HG03520 (cell line): ENCODE results near the gene SELENOP.

ENCODE experiments used
- ATAC-seq: cut with Tn5 transposase; IDR thresholded peaks from one replicate; pipeline ENCODE4 v1.9.1; 2021; ENCODE audit warnings: mild to moderate bottlenecking, moderate library complexity; ENCODE audit not compliant: unreplicated experiment

The SELENOP gene

DNA sequence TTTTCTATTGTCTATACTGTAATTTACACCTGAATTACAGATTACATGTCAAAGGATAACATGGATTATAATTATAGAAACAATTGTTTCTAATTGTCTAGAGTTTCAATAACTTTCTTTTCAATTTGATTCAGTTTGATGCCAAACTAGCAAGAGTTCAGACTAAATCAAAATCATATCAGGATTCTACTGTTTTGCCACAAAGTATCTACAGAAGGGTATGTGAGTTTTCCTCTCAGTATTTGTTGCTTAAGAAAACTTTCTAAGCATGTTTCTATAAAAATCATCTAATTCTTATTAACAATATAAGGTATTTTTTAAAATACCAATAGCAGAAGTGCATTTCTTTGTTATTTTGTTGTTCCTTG lies 12.5 kb downstream of the SELENOP start:
- no peak for ATAC-seq

- no peak for ATAC-seq
Measured at GRCh38 chr5:42798284-42799240, 13.1 kb downstream of the SELENOP start.

- no peak for ATAC-seq
Measured at GRCh38 chr5:42791151-42791550, 20.5 kb downstream of the SELENOP start.

DNA sequence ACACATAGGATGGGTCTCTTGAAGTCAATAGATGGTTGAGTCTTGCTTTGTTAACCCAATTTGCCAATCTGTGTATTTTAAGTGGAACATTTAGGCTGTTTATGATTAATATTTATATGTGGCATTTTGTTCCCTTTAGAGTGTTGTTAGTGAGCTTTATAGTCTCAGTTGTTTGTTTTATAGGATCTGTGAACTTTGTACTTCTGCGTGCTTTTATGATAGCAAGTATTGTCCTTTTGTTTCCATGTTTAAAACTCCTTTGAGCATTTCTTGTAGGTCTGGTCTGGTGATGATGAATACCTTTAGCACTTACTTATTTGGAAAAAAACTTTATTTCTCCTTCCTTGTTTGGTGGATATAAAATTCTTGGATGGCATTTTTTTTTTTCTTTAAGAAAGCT lies 23.8 kb downstream of the SELENOP start:
- no peak for ATAC-seq

GRCh38 chr5:42787073-42787472 lies 24.6 kb downstream of the SELENOP start:
- no peak for ATAC-seq

DNA sequence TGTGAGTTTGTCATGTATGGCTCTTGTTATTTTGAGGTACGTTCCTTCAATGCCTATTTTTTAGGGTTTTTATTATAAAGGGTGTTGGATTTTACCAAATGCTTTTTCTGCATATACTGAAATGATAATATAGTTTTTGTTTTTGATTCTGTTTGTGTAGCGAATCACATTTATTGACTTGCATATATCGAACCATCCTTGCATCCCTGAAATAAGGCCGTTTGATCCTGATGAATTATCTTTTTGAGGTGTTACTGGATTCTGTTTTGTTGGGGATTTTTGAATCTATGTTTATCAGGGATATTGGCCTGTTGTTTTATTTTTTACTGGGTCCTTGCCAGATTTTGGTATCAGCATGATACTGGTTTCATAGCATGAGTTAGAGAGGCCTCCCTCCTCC lies 25.9 kb downstream of the SELENOP start:
- ATAC-seq: no peak

- no peak for ATAC-seq
Measured at GRCh38 chr5:42784132-42784531, 27.6 kb downstream of the SELENOP start.

GRCh38 chr5:42781584-42781983 lies 30.1 kb downstream of the SELENOP start:
- ATAC-seq: no peak

DNA sequence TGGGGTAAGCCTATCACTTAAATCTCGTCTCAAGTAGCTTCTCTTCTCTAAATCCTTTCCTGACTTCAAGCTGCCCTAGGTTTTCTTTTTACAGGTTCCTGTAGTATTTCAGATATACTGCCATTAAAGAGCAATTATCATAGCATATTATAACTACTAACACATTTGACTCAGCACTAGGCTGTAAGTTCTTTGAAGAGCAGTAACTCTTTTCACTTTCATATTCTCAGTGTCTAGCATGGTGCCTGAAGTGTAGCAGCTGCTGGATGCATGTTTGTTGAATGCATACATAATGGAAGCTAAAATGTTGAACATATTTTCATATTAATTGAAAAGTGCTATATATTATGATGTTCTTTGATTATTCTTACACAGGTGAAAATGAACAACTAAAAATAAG lies 32.6 kb downstream of the SELENOP start:
- peak; percentile 58 for ATAC-seq

GRCh38 chr5:42772265-42772993 lies 39.3 kb downstream of the SELENOP start:
- ATAC-seq: no peak

GRCh38 chr5:42770003-42770402 lies 41.7 kb downstream of the SELENOP start:
- ATAC-seq: no peak

DNA sequence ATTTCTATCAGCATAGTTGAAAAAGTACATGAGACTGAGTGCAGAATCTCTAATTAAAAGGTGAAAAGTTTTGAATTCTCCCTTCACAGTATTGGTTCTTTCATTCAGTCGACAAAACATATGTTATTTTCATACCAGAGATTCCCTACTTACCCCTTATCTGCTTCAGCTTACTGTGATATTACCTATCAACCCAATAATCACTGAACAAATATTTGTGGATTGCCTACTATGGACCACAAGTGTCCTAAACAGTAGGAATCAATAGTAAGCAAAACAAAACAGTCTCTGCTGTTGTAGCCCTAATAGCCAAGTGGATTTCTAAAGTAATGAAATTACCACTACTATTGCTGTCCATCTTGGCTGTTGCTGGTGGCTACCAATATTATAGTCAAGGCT lies 43.6 kb downstream of the SELENOP start:
- ATAC-seq: no peak

DNA sequence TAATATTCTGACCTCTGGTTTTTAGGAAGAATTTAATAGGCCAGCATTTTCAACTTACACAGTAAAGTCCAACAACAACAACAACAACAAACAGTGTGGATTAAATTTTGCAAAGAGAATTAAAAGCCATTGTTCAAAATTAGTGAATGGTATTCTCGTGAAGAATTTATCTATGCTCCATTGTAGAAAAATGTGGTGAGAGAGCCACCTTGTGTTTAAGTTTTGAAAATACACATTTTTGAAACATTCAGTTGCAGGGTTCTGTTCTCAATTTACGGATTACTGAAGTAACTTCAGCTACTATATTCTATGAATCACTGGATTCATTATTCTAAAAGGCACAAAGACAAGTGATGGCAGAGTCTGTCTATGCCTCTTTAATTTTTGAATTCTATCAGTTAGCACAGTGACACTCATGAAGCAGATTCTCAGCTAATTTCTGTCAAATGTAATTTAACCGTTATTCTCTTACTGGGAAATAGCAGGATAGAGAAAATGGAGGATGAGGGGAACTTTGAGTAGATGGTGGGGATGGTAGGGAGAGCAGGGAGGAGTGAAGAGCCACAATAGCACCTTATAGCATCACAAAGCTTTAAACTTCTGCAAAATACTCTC lies 44.1 kb downstream of the SELENOP start:
- no peak for ATAC-seq

- no peak for ATAC-seq
Measured at GRCh38 chr5:42761791-42762190, 49.9 kb downstream of the SELENOP start.

- ATAC-seq: no peak
Measured at GRCh38 chr5:42760426-42760825, 51.3 kb downstream of the SELENOP start.

- ATAC-seq: no peak
Measured at GRCh38 chr5:42759456-42759855, 52.2 kb downstream of the SELENOP start.

GRCh38 chr5:42756606-42757601 lies 54.8 kb downstream of the SELENOP start, which contains the start of gene CCDC152:
Gene CCDC152 (plus strand): TSS chr5:42756818. CDS start chr5:42759122, 2,304 bp downstream.
- ATAC-seq: no peak

- ATAC-seq: no peak
Measured at GRCh38 chr5:42753099-42753498, 58.6 kb downstream of the SELENOP start.

- ATAC-seq: no peak
Measured at GRCh38 chr5:42751044-42751443, 60.6 kb downstream of the SELENOP start.

GRCh38 chr5:42750507-42750906 lies 61.2 kb downstream of the SELENOP start:
- ATAC-seq: no peak
